GM19372 (cell line): ENCODE data around the gene CPNE5.

ENCODE experiments used
- ATAC-seq: cut with Tn5 transposase; IDR thresholded peaks from one replicate; pipeline ENCODE4 v1.9.1; 2021; ENCODE audit warnings: mild to moderate bottlenecking, low read depth, moderate library complexity; ENCODE audit not compliant: unreplicated experiment

Gene CPNE5

GRCh38 chr6:36858407-36858981 is 19.2 kb upstream of the CPNE5 start:
- no peak for ATAC-seq

- ATAC-seq = no peak
Measured at GRCh38 chr6:36857325-36857724, 18.1 kb upstream of the CPNE5 start.

- no peak for ATAC-seq
Measured at GRCh38 chr6:36856277-36856676, 17.0 kb upstream of the CPNE5 start.

- no peak for ATAC-seq
Measured at GRCh38 chr6:36855750-36856149, 16.5 kb upstream of the CPNE5 start.

GRCh38 chr6:36853325-36853724 is 14.1 kb upstream of the CPNE5 start:
- no peak for ATAC-seq

GRCh38 chr6:36852481-36853147 is 13.4 kb upstream of the CPNE5 start:
- ATAC-seq = no peak

GRCh38 chr6:36851626-36852025 is 12.4 kb upstream of the CPNE5 start:
- ATAC-seq = no peak

GRCh38 chr6:36851149-36851614 is 11.9 kb upstream of the CPNE5 start:
- ATAC-seq = no peak

- no peak for ATAC-seq
Measured at GRCh38 chr6:36850021-36850420, 10.8 kb upstream of the CPNE5 start.

- ATAC-seq = no peak
Measured at GRCh38 chr6:36848658-36849441, 9.6 kb upstream of the CPNE5 start.

- no peak for ATAC-seq
Measured at GRCh38 chr6:36847991-36848390, 8.7 kb upstream of the CPNE5 start.

- no peak for ATAC-seq
Measured at GRCh38 chr6:36847152-36847551, 7.9 kb upstream of the CPNE5 start.

- ATAC-seq = no peak
Measured at GRCh38 chr6:36845233-36845632, 6.0 kb upstream of the CPNE5 start.

- no peak for ATAC-seq
Measured at GRCh38 chr6:36844232-36845170, 5.3 kb upstream of the CPNE5 start.

- ATAC-seq = no peak
Measured at GRCh38 chr6:36843170-36843569, 3.9 kb upstream of the CPNE5 start.

- no peak for ATAC-seq
Measured at GRCh38 chr6:36841756-36842155, 2.5 kb upstream of the CPNE5 start.

- ATAC-seq = no peak
Measured at GRCh38 chr6:36840432-36841403, 1.5 kb upstream of the CPNE5 start.

GRCh38 chr6:36839749-36840431 is 646 bp upstream of the CPNE5 start:
- ATAC-seq = no peak

GRCh38 chr6:36837686-36838085 is 1.6 kb downstream of the CPNE5 start:
- no peak for ATAC-seq
